Thyroid gland (tissue), 4 donors: ENCODE measurements around the gene SELENOI.

Experiments
- POLR2A ChIP-seq, 2 donors: fragments of 450-650 bp; IDR thresholded peaks; one replicate each; pipeline ENCODE4 v1.6.1; 2017; ENCODE audit warnings: antibody characterized with exemption in 2 of 2, mild to moderate bottlenecking in 2 of 2, moderate library complexity in 1 of 2
- TF ChIP-seq, protein P1 (sequence below), 6 experiments: fragments of 200-600 bp in 3 of 6; fragments of 450-650 bp in 3 of 6; sonication (generic) in 3 of 6; IDR thresholded peaks; one replicate each; pipeline ENCODE4 v1.5.1; 2016 to 2019; ENCODE audit warnings: antibody characterized with exemption in 6 of 6, mild to moderate bottlenecking in 2 of 6, inconsistent platforms in 1 of 6, moderate library complexity in 1 of 6

DNA sequence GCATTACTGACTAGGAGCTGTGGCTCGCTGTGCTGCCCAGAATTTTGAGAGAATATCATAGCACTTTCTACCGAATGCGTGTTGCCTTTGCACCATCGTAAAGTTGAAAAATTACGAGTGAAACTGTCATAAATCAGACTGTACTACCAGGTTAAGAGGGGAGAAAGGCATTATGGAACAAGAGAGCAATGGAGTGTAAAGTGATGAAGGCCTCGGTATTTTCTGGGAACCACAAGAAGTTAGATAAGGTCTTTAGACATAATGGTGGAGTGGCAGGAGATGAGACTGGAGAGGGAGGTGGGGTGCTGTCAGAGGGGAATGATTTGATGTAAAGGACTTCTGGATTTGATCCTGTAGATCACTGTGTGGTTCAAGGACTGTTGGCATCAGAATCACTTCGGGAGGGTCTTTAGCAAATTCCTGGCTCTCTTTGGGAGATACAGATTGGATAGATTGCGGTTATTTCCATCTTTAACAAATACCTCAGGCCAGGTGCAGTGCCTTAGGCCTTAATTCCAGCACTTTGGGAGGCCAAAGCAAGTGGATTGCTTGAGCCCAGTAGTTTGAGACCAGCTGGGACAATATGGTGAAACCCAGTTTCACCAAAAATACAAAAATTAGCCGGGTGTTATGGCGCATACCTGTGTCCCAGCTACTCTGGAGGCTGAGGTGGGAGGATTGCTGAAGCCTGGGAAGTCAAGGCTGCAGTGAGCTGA lies 5.6 kb downstream of the SELENOI start:
- TF ChIP-seq, protein P1, sequence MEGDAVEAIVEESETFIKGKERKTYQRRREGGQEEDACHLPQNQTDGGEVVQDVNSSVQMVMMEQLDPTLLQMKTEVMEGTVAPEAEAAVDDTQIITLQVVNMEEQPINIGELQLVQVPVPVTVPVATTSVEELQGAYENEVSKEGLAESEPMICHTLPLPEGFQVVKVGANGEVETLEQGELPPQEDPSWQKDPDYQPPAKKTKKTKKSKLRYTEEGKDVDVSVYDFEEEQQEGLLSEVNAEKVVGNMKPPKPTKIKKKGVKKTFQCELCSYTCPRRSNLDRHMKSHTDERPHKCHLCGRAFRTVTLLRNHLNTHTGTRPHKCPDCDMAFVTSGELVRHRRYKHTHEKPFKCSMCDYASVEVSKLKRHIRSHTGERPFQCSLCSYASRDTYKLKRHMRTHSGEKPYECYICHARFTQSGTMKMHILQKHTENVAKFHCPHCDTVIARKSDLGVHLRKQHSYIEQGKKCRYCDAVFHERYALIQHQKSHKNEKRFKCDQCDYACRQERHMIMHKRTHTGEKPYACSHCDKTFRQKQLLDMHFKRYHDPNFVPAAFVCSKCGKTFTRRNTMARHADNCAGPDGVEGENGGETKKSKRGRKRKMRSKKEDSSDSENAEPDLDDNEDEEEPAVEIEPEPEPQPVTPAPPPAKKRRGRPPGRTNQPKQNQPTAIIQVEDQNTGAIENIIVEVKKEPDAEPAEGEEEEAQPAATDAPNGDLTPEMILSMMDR (IDR thresholded peaks at IDR 0.05) = no peak
- no peak for TF ChIP-seq POLR2A (IDR thresholded peaks at IDR 0.05)
